HUES6 (cell line): ENCODE measurements around the gene PEX14.
A peak's percentile ranks its signal among the peaks of the same experiment; 100 is the strongest.

Experiments
- H3K27ac ChIP-seq: 2 replicates; pipeline ENCODE4 v1.7.0; 2013; ENCODE audit warnings: low read depth, mild to moderate bottlenecking, low read length, inconsistent platforms
- H3K27me3 ChIP-seq: 2 replicates; pipeline ENCODE4 v1.6.1; 2013; ENCODE audit warnings: low read length; ENCODE audit not compliant: control insufficient read depth, insufficient read depth
- H3K36me3 ChIP-seq: 2 replicates; pipeline ENCODE4 v1.6.1; 2013; ENCODE audit warnings: low read length; ENCODE audit not compliant: control insufficient read depth, insufficient read depth
- H3K4me1 ChIP-seq: 2 replicates; pipeline ENCODE4 v1.6.1; 2013; ENCODE audit warnings: low read length; ENCODE audit not compliant: control insufficient read depth, insufficient read depth
- H3K4me3 ChIP-seq: 2 replicates; pipeline ENCODE4 v1.5.1; 2013; ENCODE audit warnings: low read depth, low read length
- H3K9ac ChIP-seq: one replicate; pipeline ENCODE4 v1.6.1; 2013; ENCODE audit warnings: mild to moderate bottlenecking, low read length
- H3K9me3 ChIP-seq: 2 replicates; pipeline ENCODE4 v1.6.1; 2013; ENCODE audit warnings: low read depth, low read length; ENCODE audit not compliant: control insufficient read depth, insufficient read depth

Gene PEX14

GRCh38 chr1:10638559-10639005 lies 163.8 kb downstream of the PEX14 start:
- Histone ChIP-seq H3K9ac (no peak overlapping the region), H3K4me3 (peak overlapping the region; percentile 56), H3K27ac (no peak overlapping the region), H3K9me3 (no peaks in the 10 kb centered on the region), H3K27me3 (peaks cover 36% of the 10 kb centered on the region), H3K36me3 (no peaks in the 10 kb centered on the region), H3K4me1 (peaks cover 31% of the 10 kb centered on the region)

DNA sequence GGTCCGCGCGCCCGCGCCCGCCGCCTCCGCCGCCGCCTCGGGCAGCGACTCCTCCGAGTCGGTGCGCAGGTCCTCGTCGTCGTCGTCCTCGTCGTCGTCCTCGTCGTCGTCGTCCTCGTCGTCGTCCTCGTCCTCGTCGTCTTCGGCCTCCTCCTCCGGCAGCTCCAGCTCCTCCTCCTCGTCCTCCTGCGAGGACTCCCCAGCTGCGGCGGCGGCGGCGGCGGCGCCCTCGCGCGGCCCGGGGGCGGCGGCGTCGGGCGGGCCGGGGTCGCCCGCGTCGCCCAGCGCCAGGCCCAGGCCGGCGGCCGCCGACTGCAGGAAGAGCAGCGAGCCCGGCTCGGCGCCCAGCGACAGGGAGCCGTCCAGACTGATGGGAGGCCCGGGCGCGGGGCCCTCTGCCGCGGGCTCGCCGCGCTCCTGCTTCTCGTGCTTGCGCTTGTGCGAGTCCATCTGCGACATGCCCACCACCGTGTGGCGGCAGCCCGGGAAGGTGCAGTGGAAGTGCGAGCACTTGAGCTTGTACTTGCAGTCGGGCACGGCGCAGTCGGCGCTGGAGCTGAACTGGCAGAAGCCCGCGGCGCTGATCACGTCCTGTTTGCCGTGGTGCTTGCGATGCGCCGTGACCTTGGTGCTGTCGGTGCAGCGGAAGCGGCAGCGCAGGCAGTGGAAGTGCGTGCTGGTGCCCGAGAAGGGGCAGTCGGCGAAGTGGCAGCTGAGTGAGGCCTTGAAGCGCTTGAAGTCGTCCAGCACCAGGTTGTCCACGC lies 164.4 kb downstream of the PEX14 start:
- Histone ChIP-seq H3K9ac (no peak overlapping the region), H3K27ac (no peak overlapping the region), H3K36me3 (no peaks in the 10 kb centered on the region)

DNA sequence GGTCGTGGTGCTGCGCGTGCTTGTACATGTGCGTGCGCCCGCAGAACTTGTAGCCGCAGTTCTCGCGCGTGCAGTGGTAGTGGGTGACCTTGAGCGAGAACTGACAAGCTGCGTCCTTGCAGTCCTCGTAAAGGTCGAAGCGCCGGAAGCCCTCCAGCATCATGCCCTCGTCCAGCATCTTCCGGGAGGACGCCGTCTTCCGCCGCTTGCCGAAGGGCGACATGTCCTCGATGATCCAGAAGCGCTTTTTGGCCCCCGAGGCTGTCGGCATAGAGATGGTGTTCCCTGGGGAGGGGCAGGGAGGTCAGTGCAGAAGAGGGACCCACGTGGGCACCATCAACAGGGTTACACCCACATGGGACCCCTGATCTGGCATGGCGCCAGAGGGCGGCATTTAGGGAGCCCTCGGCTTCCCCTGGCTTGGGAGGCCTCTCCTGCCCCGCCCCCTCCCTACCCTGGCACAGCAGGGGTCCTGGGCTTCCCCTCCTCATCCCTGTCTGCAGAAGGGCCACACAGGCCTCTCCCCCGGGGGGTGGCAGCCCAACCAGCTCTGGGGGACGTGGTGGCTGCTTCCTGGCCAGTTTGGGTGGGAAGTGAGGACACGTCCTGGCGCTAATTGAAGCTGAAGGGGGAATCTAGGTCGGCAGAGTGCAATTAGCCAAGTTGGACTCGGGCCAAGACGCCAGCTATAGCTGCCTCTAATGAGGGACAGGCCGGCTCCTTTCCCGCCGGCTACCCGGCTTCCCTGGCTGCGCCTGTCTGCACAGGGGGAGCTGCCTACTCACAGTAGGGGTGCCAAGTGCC lies 165.2 kb downstream of the PEX14 start:
- Histone ChIP-seq H3K27ac (no peak overlapping the region), H3K9me3 (no peaks in the 10 kb centered on the region), H3K9ac (no peak overlapping the region), H3K36me3 (no peaks in the 10 kb centered on the region), H3K27me3 (peaks cover 36% of the 10 kb centered on the region), H3K4me3 (peak overlapping the region; percentile 41), H3K4me1 (peaks cover 23% of the 10 kb centered on the region)

More for the DNA sequence above, 164.4 kb downstream of the PEX14 start:
- Histone ChIP-seq H3K9me3 (no peaks in the 10 kb centered on the region), H3K27me3 (peaks cover 36% of the 10 kb centered on the region), H3K4me3 (peak overlapping the region; percentile 44), H3K4me1 (peaks cover 31% of the 10 kb centered on the region)

- peaks cover 36% of the 10 kb centered on the region for H3K27me3 ChIP-seq
- H3K4me1 ChIP-seq = peaks cover 21% of the 10 kb centered on the region
- H3K4me3 ChIP-seq = no peak overlapping the region
- no peaks in the 10 kb centered on the region for H3K36me3 ChIP-seq
- H3K9me3 ChIP-seq = no peaks in the 10 kb centered on the region
- no peak overlapping the region for H3K9ac ChIP-seq
- H3K27ac ChIP-seq = no peak overlapping the region
These were observed 166.2 kb downstream of the PEX14 start for GRCh38 chr1:10640843-10641553.

DNA sequence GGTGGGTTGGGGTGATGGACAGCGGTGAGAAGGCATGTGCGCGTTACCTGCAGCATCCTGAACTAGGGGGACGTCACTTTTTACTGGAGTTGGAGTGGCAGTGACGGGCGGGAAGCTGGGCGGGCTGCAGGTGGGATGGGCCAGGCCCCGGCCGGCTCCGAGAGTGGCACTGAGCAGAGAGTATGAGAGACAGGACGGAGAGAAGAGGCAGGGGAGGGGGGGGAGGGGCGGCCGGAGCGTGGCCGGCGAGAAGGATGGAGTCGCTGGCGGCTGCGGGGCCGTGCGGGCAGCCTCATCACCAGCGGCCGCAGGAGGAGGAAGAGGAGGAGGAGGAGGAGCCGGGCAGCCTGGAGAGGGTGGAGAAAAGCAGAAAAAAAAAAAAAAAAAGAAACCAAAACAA lies 167.2 kb downstream of the PEX14 start:
- Histone ChIP-seq H3K27ac (no peak overlapping the region), H3K36me3 (no peaks in the 10 kb centered on the region), H3K4me1 (peaks cover 23% of the 10 kb centered on the region), H3K4me3 (no peak overlapping the region), H3K9me3 (no peaks in the 10 kb centered on the region), H3K9ac (no peak overlapping the region), H3K27me3 (peaks cover 36% of the 10 kb centered on the region)

- no peak overlapping the region for H3K4me3 ChIP-seq
- no peaks in the 10 kb centered on the region for H3K9me3 ChIP-seq
- H3K27ac ChIP-seq = no peak overlapping the region
- H3K36me3 ChIP-seq = no peaks in the 10 kb centered on the region
- H3K4me1 ChIP-seq = peaks cover 23% of the 10 kb centered on the region
- H3K27me3 ChIP-seq = peaks cover 32% of the 10 kb centered on the region
- H3K9ac ChIP-seq = no peak overlapping the region
These were observed 167.8 kb downstream of the PEX14 start for GRCh38 chr1:10642403-10643080.

DNA sequence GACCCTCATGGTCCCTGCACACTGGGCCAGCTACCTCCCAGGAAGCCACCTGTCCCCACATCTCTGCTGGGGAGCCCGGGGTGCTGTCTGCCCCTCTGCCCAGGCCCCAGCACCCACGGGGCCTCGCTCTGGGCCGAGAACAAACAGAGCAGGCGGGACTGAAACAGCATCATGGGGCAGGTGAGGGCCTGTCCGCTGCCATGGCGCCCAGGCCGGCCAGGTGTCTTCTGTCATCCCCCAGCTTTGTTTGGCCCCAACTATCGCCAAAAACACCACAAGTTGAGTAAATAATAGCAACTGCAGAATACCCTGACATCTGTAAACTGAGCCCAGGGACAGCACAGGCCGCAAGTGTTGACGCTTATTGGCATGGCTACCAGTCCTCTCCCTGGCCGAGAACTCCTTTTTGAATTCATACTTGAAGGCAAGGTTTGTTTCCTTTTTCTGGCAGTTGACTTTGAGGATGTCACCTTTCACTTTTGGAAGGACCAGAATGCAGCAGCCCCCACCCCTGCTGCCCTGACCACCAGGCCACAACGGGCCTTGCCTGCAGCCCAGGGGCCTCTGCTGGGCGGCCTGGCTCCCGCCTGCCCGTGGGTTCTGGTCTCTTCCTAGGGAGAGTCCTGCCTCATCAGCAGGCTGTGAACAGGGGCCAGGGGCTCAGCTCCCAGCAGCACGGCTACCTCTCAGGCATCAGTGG lies 169.0 kb downstream of the PEX14 start:
- H3K9me3 ChIP-seq = no peaks in the 10 kb centered on the region
- no peaks in the 10 kb centered on the region for H3K36me3 ChIP-seq
- H3K27me3 ChIP-seq = peaks cover 27% of the 10 kb centered on the region
- H3K27ac ChIP-seq = no peak overlapping the region
- no peak overlapping the region for H3K4me3 ChIP-seq
- H3K9ac ChIP-seq = no peak overlapping the region
- H3K4me1 ChIP-seq = peaks cover 23% of the 10 kb centered on the region

- Histone ChIP-seq H3K4me1 (peaks cover 26% of the 10 kb centered on the region), H3K9ac (no peak overlapping the region), H3K9me3 (no peaks in the 10 kb centered on the region), H3K4me3 (no peak overlapping the region), H3K27me3 (peaks cover 30% of the 10 kb centered on the region), H3K27ac (no peak overlapping the region), H3K36me3 (no peaks in the 10 kb centered on the region)
These were observed 169.8 kb downstream of the PEX14 start for GRCh38 chr1:10644307-10645128.

DNA sequence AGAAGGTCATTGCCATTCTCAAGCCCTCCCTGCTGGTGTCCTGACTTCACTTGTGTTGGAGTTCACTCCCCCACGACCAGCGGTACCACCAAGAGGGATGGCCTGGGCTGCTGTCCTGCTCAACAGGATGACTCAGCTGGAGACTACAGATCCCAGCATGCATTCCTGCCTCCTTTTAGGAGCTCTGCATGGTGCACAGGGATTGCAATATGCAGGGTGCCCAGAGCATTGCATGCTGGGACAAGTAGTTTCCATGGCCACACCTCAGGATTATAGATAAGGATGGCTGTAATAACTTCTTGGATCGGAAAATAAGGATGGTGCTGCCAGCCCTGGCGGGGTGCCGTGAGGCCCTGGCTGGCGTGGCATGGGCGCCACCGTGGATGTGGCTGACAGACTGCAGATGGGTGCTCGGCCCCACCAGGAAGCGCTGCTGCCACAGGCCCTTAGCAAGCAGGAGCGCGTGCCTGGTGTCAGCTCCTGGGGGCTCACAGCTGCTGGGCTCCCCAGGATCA lies 171.7 kb downstream of the PEX14 start:
- Histone ChIP-seq H3K9me3 (no peaks in the 10 kb centered on the region), H3K4me1 (peaks cover 13% of the 10 kb centered on the region), H3K27ac (no peak overlapping the region), H3K36me3 (no peaks in the 10 kb centered on the region), H3K27me3 (peaks cover 29% of the 10 kb centered on the region; the same call in 1 of the 2 replicates), H3K4me3 (no peak overlapping the region), H3K9ac (no peak overlapping the region)
